Body of pancreas (tissue), 4 donors: ENCODE results near the gene SMPD4.
"Not testable (repeated sequence)": the region's sequence is repeated elsewhere in the genome, so short reads cannot be mapped to it uniquely, and the experiment has no call there.

Source experiments
- CTCF ChIP-seq, 7 experiments: fragments of 450-650 bp in 4 of 7; fragments of 200-600 bp in 3 of 7; sonication (generic) in 3 of 7; IDR thresholded peaks; one replicate each; pipeline ENCODE4 v1.5.1; 2016 to 2019; ENCODE audit warnings: antibody characterized with exemption in 7 of 7
- POLR2A ChIP-seq, 3 donors: fragments of 450-650 bp; IDR thresholded peaks; one replicate each; pipeline ENCODE4 v1.6.1; 2016; ENCODE audit warnings: antibody characterized with exemption in 3 of 3, mild to moderate bottlenecking in 2 of 3

DNA sequence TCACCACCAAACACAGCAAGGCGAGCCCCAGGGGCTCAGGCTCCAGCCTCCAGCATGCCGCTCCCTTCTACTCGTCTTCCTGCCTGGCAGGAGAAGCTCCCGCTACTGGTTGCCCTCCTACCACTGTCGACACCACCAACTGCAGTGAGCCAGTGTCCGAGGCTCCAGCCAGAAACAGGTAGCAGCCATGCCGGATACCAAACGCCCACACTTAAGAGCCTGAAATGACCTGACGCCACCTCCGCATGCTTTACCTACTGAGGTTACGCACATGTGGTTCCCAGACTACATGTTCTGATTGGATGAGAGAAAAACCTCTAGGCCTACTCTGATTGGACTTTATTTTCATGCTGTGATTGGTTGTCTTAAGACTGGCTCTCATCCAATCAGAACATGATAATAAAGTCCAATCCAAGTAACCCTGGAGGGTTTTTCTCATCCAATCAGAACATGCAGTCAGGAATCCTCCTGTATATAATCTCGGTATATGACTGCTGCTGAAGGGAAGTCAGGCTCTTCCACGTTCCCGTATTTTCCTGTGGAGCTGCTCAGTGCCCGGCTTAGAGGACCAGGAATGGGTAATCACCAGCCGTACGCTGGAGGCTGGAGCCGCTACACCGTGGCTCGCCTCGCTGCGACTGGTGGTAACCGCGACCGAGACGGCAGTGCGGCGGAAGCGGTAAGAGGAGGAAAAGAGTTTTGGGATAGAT is 52.1 kb downstream of the SMPD4 start, which contains the start of gene POTEF:
- not testable (repeated sequence) for TF ChIP-seq CTCF, POLR2A (IDR thresholded peaks at IDR 0.05)
